Right lobe of liver (tissue), 6 donors: ENCODE measurements around the gene NUAK1. TPM values are rescaled to one million over a fixed set of nuclear protein-coding genes. Genes with fewer than 3 reads are reported as not detected.

Experiments
- ATAC-seq, 4 donors: fragments of 200-7000 bp; cut with Tn5 transposase; one replicate each; pipeline ENCODE4 v1.9.1; 2020; ENCODE audit warnings: mild to moderate bottlenecking in 4 of 4, moderate library complexity in 4 of 4
- DNase-seq, 3 donors: peaks; one replicate each; pipeline ENCODE4 v3.0.0-alpha.2; 2020
- H3K27ac ChIP-seq, 3 donors: fragments of 200-600 bp; one replicate each; pipeline ENCODE4 v1.8.0; 2022
- H3K27me3 ChIP-seq, 2 donors: fragments of 200-600 bp; one replicate each; pipeline ENCODE4 v1.8.0; 2022
- H3K36me3 ChIP-seq, 4 donors: fragments of 200-600 bp; sonication (generic) in 1 of 4; one replicate each; pipeline versions ENCODE4 v1.5.1 to v1.8.0; 2017 to 2022; ENCODE audit warnings: control low read depth in 1 of 4
- H3K4me1 ChIP-seq, 4 donors: fragments of 200-600 bp; sonication (generic) in 1 of 4; one replicate each; pipeline versions ENCODE4 v1.5.1 to v1.8.0; 2017 to 2022; ENCODE audit warnings: control low read depth in 1 of 4
- H3K4me3 ChIP-seq, 3 donors: fragments of 200-600 bp; one replicate each; pipeline ENCODE4 v1.8.0; 2022
- H3K9me3 ChIP-seq, 4 donors: fragments of 200-600 bp; sonication (generic) in 1 of 4; one replicate each; pipeline versions ENCODE4 v1.5.1 to v1.8.0; 2017 to 2022; ENCODE audit warnings: control low read depth in 1 of 4
- POLR2A ChIP-seq: fragments of 450-650 bp; IDR thresholded peaks from one replicate; pipeline ENCODE4 v1.6.1; 2017; ENCODE audit warnings: antibody characterized with exemption, mild to moderate bottlenecking
- WGBS: methylation state at CpG from one replicate; pipeline ENCODE4 v1.1.6; 2018; ENCODE audit warnings: low coverage, low lambda C conversion rate; ENCODE audit not compliant: insufficient coverage; ENCODE audit errors: missing lambda C conversion rate; 5-methylcytosine and 5-hydroxymethylcytosine counted together
- intact Hi-C, 2 donors: fragments of 100-400 bp; cut with DNase I; formaldehyde crosslinking; loops; one replicate each; pipeline versions ENCODE4 v1.11.2 to v1.14.1; 2022
- total RNA-seq, 6 experiments: library from RNA; depleted of rRNA in 2 of 6; stranded (reverse); fragments of >200 nt in 2 of 6; fragmentation: NEBNext Ultra II Directional in 3 of 6; extraction: Animal tissue kit (Norgen Biotek cat#: 25700) in 3 of 6; gene quantifications; one replicate each; pipeline versions ENCODE4 v1.1.0 to v1.2.4, GENCODE V29; 2016 to 2023
- TF ChIP-seq, protein P1 (sequence below), 4 donors: fragments of 200-600 bp in 3 of 4; fragments of 450-650 bp in 1 of 4; IDR thresholded peaks; one replicate each; pipeline versions ENCODE4 v1.5.1 to v1.8.0; 2016 to 2022; ENCODE audit warnings: antibody characterized with exemption in 4 of 4, mild to moderate bottlenecking in 2 of 4
- donor health status: DM: no; HTN: yes; CAD: no.
- donor health status: DM: no; HTN: no; CAD: no.
- donor health status: DM: no; HTN: no; CAD: no.
- donor health status: DM: no; HTN: yes; CAD: no.
- donor health status: DM: no; HTN: yes; CAD: no.

NUAK1 gene
- total RNA-seq, 6 experiments from 2014 or later: 2.0 to 11.0 (median 3.5) TPM

DNA sequence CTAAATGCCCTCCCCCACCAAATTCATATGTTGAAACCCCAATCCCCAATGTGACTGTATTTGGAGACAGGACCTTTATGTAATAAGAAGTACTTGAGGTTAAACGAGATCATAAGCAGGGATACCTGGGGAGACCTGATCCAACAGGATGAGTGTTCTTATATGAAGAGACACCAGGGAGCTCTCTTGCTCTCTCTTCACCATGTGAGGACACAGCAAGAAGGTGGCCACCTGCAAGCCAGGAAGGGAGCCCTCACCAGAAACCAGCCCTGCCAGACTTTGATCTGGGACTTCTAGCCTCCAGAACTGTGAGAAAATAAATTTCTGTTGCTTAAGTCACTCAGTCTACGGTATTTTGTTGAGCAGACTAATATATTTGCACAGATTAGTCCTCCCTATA, 113.6 kb downstream of the NUAK1 start:
- DNase-seq: no peak
- H3K27me3 ChIP-seq: no peaks in the 10 kb centered on the region
- no peak overlapping the region for H3K27ac ChIP-seq
- H3K4me3 ChIP-seq: no peak overlapping the region
- peaks cover 0 to 25% (median 7%) of the 10 kb centered on the region in 4 donors for H3K4me1 ChIP-seq
- H3K36me3 ChIP-seq: no peaks in the 10 kb centered on the region
- 91% methylated on average over 2 of the region's 2 CpGs for WGBS
- intact Hi-C loops: no loop called here
- no peaks in the 10 kb centered on the region for H3K9me3 ChIP-seq
- TF ChIP-seq POLR2A: no peak
- TF ChIP-seq, protein P1, sequence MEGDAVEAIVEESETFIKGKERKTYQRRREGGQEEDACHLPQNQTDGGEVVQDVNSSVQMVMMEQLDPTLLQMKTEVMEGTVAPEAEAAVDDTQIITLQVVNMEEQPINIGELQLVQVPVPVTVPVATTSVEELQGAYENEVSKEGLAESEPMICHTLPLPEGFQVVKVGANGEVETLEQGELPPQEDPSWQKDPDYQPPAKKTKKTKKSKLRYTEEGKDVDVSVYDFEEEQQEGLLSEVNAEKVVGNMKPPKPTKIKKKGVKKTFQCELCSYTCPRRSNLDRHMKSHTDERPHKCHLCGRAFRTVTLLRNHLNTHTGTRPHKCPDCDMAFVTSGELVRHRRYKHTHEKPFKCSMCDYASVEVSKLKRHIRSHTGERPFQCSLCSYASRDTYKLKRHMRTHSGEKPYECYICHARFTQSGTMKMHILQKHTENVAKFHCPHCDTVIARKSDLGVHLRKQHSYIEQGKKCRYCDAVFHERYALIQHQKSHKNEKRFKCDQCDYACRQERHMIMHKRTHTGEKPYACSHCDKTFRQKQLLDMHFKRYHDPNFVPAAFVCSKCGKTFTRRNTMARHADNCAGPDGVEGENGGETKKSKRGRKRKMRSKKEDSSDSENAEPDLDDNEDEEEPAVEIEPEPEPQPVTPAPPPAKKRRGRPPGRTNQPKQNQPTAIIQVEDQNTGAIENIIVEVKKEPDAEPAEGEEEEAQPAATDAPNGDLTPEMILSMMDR (IDR thresholded peaks at IDR 0.05): no peak
- no peak for ATAC-seq

DNA sequence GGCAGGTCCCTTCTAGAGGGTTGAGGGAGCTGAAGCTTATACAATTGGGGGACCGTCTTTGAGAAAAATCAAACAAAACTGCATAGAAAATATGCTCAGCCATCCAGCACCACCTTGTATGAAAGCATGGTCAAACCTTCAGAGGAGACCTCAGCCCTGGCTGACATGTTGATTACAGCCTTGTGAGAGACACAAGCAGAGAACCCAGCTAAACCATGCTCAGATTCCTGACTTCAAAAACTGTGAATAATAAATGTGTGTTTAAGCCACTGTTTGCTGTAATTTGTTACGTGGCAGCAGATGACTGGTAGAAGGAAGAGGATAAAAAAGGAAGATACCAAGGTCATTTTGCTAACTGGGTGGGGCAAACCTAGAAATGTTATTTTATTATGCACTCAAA, 115.7 kb downstream of the NUAK1 start:
- H3K27me3 ChIP-seq: no peaks in the 10 kb centered on the region
- WGBS: 64% methylated on average over 2 of the region's 2 CpGs
- H3K4me1 ChIP-seq: peaks cover 0 to 25% (median 7%) of the 10 kb centered on the region in 4 donors
- no peaks in the 10 kb centered on the region for H3K36me3 ChIP-seq
- H3K4me3 ChIP-seq: no peak overlapping the region
- H3K27ac ChIP-seq: no peak overlapping the region
- intact Hi-C loops: no loop called here
- TF ChIP-seq, protein P1 (IDR thresholded peaks at IDR 0.05): no peak
- no peaks in the 10 kb centered on the region for H3K9me3 ChIP-seq
- peak in 2 of 4 donors; percentile 6 to 7 for ATAC-seq
- DNase-seq: no peak

DNA sequence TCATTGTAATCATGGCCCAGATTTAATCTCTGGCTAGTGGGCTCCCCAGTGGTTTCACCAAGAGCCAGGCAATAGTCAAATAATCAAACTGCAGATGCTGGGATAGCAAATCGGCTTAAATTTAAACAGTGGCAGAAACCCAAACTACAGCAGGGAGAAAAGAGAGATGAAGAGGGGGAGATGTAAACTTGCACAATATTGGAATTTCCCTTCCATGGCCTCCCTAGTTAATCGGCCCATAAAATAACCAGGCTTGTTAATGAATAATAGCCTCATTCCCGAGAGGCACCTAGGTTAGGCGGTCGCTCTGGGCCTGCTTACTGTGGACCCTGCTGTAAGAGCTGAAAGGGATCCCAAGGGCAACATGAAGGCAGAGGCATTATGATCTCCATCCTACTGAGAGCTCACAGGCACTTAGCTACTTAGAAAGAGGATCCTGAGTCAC, 116.2 kb downstream of the NUAK1 start:
- peak; percentile 37 to 87 (median 69) for ATAC-seq

DNA sequence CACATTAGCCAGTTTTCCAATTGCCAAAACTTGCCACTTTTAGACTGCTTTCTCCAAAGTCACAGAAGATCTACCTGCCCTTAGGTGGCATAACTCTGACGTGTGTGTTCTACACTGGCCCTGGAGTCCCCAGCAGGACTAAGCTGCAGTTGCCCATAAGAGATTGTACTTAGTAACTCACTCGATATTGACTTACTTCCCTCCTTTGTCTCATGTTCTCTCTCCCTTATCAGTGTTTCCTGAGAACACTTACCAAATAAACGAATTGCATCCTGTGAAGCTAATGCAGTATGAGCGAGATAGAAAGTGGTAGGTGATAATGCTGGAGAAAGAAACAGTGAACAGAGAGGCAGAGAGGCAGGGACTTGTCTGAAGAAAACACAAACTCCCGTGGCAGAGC, 117.2 kb downstream of the NUAK1 start:
- Histone ChIP-seq H3K27ac (peak overlapping the region in 2 of 3 donors; percentile 4 to 19), H3K4me1 (peaks cover 0 to 25% (median 7%) of the 10 kb centered on the region in 4 donors), H3K4me3 (no peak overlapping the region), H3K9me3 (no peaks in the 10 kb centered on the region), H3K36me3 (no peaks in the 10 kb centered on the region), H3K27me3 (no peaks in the 10 kb centered on the region)
- no peak for DNase-seq
- intact Hi-C loops: no loop called here
- peak; percentile 58 to 89 (median 64) for ATAC-seq
- TF ChIP-seq, protein P1 (IDR thresholded peaks at IDR 0.05): no peak
- no peak for TF ChIP-seq POLR2A
- 22% methylated on average over 5 of the region's 5 CpGs for WGBS

More for the DNA sequence above, 116.2 kb downstream of the NUAK1 start:
- intact Hi-C loops: no loop called here
- Histone ChIP-seq H3K27ac (peak overlapping the region in 2 of 3 donors; percentile 4 to 19), H3K9me3 (no peaks in the 10 kb centered on the region), H3K4me3 (no peak overlapping the region), H3K36me3 (no peaks in the 10 kb centered on the region), H3K4me1 (peaks cover 0 to 25% (median 7%) of the 10 kb centered on the region in 4 donors), H3K27me3 (no peaks in the 10 kb centered on the region)
- DNase-seq: no peak
- TF ChIP-seq, protein P1 (IDR thresholded peaks at IDR 0.05): no peak
- TF ChIP-seq POLR2A: no peak
- WGBS: 28% methylated on average over 5 of the region's 5 CpGs

DNA sequence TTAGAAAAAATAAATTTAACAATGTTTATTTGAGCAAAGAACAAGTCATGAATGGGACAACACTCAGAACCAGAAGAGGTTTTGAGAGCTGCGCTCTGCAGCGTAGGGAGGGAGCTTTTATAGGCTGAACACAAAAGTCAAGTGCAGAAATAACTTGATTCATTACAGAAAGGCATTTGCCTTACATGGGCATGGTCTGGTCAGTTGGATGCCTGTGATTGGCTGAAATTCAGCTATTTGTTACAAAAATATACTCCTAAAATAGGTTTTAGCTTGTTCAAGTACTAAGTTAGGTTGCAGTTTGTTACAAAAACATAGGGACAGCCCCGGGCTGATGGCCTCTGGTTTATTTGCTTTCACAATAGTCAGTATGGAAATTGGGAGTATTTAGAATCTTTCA, 118.0 kb downstream of the NUAK1 start:
- ATAC-seq: no peak
- 58% methylated on average over 3 of the region's 3 CpGs for WGBS
- TF ChIP-seq, protein P1 (IDR thresholded peaks at IDR 0.05): no peak
- TF ChIP-seq POLR2A: no peak
- Histone ChIP-seq H3K4me1 (peaks cover 0 to 25% (median 7%) of the 10 kb centered on the region in 4 donors), H3K4me3 (no peak overlapping the region), H3K36me3 (no peaks in the 10 kb centered on the region), H3K27me3 (no peaks in the 10 kb centered on the region), H3K27ac (no peak overlapping the region), H3K9me3 (no peaks in the 10 kb centered on the region)
- DNase-seq: no peak
- intact Hi-C loops: no loop called here
